OCI-LY1 (cell line): ENCODE results near the gene EMX1.

Experiments used
- H2AFZ ChIP-seq: fragments of 200-600 bp; sonication (generic), shearing (Covaris generic); 2 replicates; pipeline ENCODE4 v1.6.0; 2014; ENCODE audit warnings: antibody characterized with exemption, mild to moderate bottlenecking, low read length
- H3F3A ChIP-seq: fragments of 200-600 bp; sonication (generic), shearing (Covaris generic); 2 replicates; pipeline ENCODE4 v1.6.0; 2014; ENCODE audit warnings: mild to moderate bottlenecking, antibody characterized with exemption, low read length, moderate library complexity; ENCODE audit not compliant: insufficient read depth
- H3K27ac ChIP-seq: fragments of 200-600 bp; sonication (generic); 2 replicates; pipeline ENCODE4 v1.5.1; 2014; ENCODE audit warnings: low read length, mixed run types, mild to moderate bottlenecking, low read depth; ENCODE audit not compliant: poor library complexity, severe bottlenecking
- H3K27me3 ChIP-seq: fragments of 200-600 bp; sonication (generic); 2 replicates; pipeline ENCODE4 v1.6.0; 2014; ENCODE audit warnings: antibody characterized with exemption, mild to moderate bottlenecking, low read length, moderate library complexity; ENCODE audit not compliant: insufficient read depth
- H3K36me3 ChIP-seq: fragments of 200-600 bp; sonication (generic); 2 replicates; pipeline ENCODE4 v1.6.1; 2014; ENCODE audit warnings: mild to moderate bottlenecking, antibody characterized with exemption, low read length, moderate library complexity, mixed read lengths; ENCODE audit not compliant: insufficient read depth
- H3K4me1 ChIP-seq: fragments of 200-600 bp; sonication (generic); 2 replicates; pipeline ENCODE4 v1.5.1; 2014; ENCODE audit warnings: mild to moderate bottlenecking, low read length, moderate library complexity; ENCODE audit not compliant: insufficient read depth, severe bottlenecking
- H3K4me2 ChIP-seq: fragments of 200-600 bp; sonication (generic), shearing (Covaris generic); 2 replicates; pipeline ENCODE4 v1.6.1; 2014; ENCODE audit warnings: low read length
- H3K4me3 ChIP-seq: fragments of 200-600 bp; sonication (generic); 2 replicates; pipeline ENCODE4 v1.5.1; 2014; ENCODE audit warnings: low read length, low read depth, mild to moderate bottlenecking, mixed read lengths; ENCODE audit not compliant: poor library complexity, severe bottlenecking
- H3K79me2 ChIP-seq: fragments of 200-600 bp; shearing (Covaris generic); 2 replicates; pipeline ENCODE4 v1.6.1; 2016; ENCODE audit warnings: mixed run types, low read length, mixed read lengths; ENCODE audit not compliant: insufficient read depth
- H3K9ac ChIP-seq: fragments of 200-600 bp; sonication (generic), shearing (Covaris generic); 2 replicates; pipeline ENCODE4 v1.6.1; 2014; ENCODE audit warnings: mild to moderate bottlenecking, low read length, mixed read lengths
- H3K9me2 ChIP-seq: fragments of 200-600 bp; sonication (generic), shearing (Covaris generic); 2 replicates; pipeline ENCODE4 v1.6.1; 2014; ENCODE audit warnings: low read depth, mild to moderate bottlenecking, low read length, mixed read lengths
- H3K9me3 ChIP-seq: fragments of 200-600 bp; shearing (Covaris generic); 2 replicates; pipeline ENCODE4 v1.6.1; 2014; ENCODE audit warnings: low read length, mixed read lengths
- H4K20me1 ChIP-seq: fragments of 200-600 bp; sonication (generic), shearing (Covaris generic); 2 replicates; pipeline ENCODE4 v1.6.0; 2016; ENCODE audit warnings: mild to moderate bottlenecking, low read length; ENCODE audit not compliant: insufficient read depth
- CTCF ChIP-seq: fragments of 200-600 bp; sonication (generic), shearing (Covaris generic); IDR thresholded peaks from 2 replicates; pipeline ENCODE4 v1.5.1; 2017; ENCODE audit warnings: mild to moderate bottlenecking, antibody characterized with exemption, low read length, moderate library complexity, mixed read lengths
- EZH2 ChIP-seq: fragments of 200-600 bp; sonication (generic), shearing (Covaris generic); IDR thresholded peaks from 2 replicates; pipeline ENCODE4 v1.8.0; 2017; ENCODE audit warnings: borderline replicate concordance, mixed run types, mild to moderate bottlenecking, antibody characterized with exemption, low read length, moderate library complexity, mixed read lengths

The EMX1 gene

GRCh38 chr2:72923833-72924352, 6.6 kb downstream of the EMX1 start:
- H3K27ac ChIP-seq = no peak overlapping the region
- H3K79me2 ChIP-seq = no peaks in the 10 kb centered on the region
- H2AFZ ChIP-seq = no peak overlapping the region
- no peaks in the 10 kb centered on the region for H4K20me1 ChIP-seq
- H3K9me3 ChIP-seq = no peaks in the 10 kb centered on the region
- H3K9me2 ChIP-seq = no peaks in the 10 kb centered on the region
- H3K27me3 ChIP-seq = no peaks in the 10 kb centered on the region
- H3K4me2 ChIP-seq = no peak overlapping the region
- H3F3A ChIP-seq = no peaks in the 10 kb centered on the region
- TF ChIP-seq CTCF = no peak
- no peak for TF ChIP-seq EZH2
- no peaks in the 10 kb centered on the region for H3K4me1 ChIP-seq
- H3K9ac ChIP-seq = no peak overlapping the region
- no peak overlapping the region for H3K4me3 ChIP-seq
- no peaks in the 10 kb centered on the region for H3K36me3 ChIP-seq

DNA sequence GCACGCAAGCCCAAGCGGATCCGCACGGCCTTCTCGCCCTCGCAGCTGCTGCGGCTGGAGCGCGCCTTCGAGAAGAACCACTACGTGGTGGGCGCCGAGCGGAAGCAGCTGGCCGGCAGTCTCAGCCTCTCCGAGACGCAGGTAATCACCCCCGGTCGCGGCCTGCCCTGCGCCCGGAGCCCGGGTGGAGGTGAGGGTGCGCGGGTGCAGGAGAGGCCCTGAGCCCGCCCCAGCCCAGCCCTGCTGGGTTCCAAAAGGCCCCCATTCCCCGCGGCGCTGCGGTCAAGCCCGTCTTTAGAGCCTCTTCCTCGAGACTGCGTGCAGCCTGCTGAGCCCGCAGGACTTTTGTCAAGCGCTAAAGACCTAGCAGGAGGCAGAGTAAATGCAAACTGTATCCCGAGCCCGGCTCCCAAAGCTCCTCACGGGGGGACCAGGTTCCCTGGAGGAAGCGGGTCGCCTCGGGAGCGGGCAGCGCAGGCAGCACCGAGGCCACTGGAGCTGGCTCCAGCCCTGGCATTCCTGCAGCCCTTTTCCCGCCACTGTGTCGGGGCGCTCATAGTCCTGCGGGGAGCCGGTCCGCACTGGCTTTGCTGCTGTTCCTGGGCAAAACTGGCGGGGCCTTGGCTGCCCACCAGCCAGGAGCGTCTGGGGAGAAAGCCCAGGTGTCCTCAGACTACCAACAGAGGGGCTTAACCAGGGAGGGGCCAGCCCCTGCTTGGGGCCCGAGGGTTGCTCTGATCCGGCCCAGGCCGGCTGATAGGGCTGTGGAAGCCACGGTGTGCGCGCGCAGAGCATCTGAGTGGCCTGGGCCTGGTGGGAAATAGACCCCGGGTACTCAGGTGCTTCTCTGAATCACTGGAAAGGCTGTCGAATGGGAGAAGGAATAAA, 7.3 kb downstream of the EMX1 start:
- H3K9ac ChIP-seq = no peak overlapping the region
- no peaks in the 10 kb centered on the region for H3K9me3 ChIP-seq
- no peaks in the 10 kb centered on the region for H3K4me1 ChIP-seq
- no peak overlapping the region for H2AFZ ChIP-seq
- H3K36me3 ChIP-seq = no peaks in the 10 kb centered on the region
- no peaks in the 10 kb centered on the region for H3K79me2 ChIP-seq
- H3K4me3 ChIP-seq = no peak overlapping the region
- H4K20me1 ChIP-seq = no peaks in the 10 kb centered on the region
- no peaks in the 10 kb centered on the region for H3F3A ChIP-seq
- TF ChIP-seq CTCF (no peak), EZH2 (no peak)
- no peak overlapping the region for H3K4me2 ChIP-seq
- no peaks in the 10 kb centered on the region for H3K27me3 ChIP-seq
- H3K9me2 ChIP-seq = no peaks in the 10 kb centered on the region
- H3K27ac ChIP-seq = no peak overlapping the region

DNA sequence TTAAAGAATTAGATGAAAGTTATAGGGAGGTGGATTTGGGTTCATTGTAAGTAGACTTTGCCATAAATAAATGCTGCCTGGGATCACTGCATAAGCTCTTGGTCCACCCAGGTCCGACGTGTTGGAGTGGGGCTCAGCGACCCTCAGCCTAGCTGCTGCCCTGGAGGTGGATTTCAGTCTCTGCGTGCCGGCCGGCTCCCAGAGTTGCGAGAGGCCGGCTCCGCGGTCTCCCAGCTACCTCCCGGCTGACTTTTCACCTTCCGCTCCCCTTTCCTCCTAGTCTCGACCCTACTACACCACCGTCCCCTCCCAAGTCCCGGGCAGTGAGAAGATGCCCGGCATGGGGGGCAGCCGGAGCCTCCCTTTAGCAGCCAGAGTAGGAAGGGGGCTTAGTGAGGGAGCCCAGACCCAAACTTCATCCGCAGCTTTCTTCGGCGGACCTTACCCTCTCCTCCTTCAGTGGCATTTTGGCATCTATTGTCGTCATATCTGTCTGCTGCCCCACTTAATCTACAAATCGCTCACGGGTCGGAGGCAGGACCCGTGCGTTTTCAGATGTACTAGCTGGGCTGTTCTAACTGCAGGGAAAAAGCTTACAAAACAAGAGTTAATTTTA, 8.1 kb downstream of the EMX1 start:
- no peak overlapping the region for H3K27ac ChIP-seq
- no peaks in the 10 kb centered on the region for H3K79me2 ChIP-seq
- TF ChIP-seq CTCF (no peak), EZH2 (no peak)
- H3K9me3 ChIP-seq = no peaks in the 10 kb centered on the region
- H3K4me3 ChIP-seq = no peak overlapping the region
- no peaks in the 10 kb centered on the region for H3K9me2 ChIP-seq
- H3F3A ChIP-seq = no peaks in the 10 kb centered on the region
- H3K4me2 ChIP-seq = no peak overlapping the region
- no peaks in the 10 kb centered on the region for H4K20me1 ChIP-seq
- no peak overlapping the region for H3K9ac ChIP-seq
- H3K36me3 ChIP-seq = no peaks in the 10 kb centered on the region
- H3K4me1 ChIP-seq = no peaks in the 10 kb centered on the region
- H3K27me3 ChIP-seq = no peaks in the 10 kb centered on the region
- no peak overlapping the region for H2AFZ ChIP-seq
